Limb (tissue), 2 donors: ENCODE data around the gene PITPNM2.

ENCODE experiments used
- DNase-seq, 2 donors: peaks; one replicate each; pipeline ENCODE4 v3.0.0-alpha.2; 2016; ENCODE audit errors: extremely low spot score in 2 of 2

Gene PITPNM2

GRCh38 chr12:123150744-123151456 lies at the start of gene PITPNM2:
Gene PITPNM2, minus strand, starts transcription at chr12:123151090. Its CDS starts 116,500 bp downstream, at chr12:123034590.
- peak in 1 of 2 donors; percentile 76 for DNase-seq

GRCh38 chr12:123200414-123200813 lies 49.5 kb upstream of the PITPNM2 start:
- no peak for DNase-seq

- DNase-seq: no peak
Measured at GRCh38 chr12:123199936-123200335, 49.0 kb upstream of the PITPNM2 start.

GRCh38 chr12:123187637-123188036 lies 36.7 kb upstream of the PITPNM2 start:
- no peak for DNase-seq

- DNase-seq: no peak
Measured at GRCh38 chr12:123180171-123180570, 29.3 kb upstream of the PITPNM2 start.

GRCh38 chr12:123171967-123172366 lies 21.1 kb upstream of the PITPNM2 start:
- DNase-seq: no peak

GRCh38 chr12:123167329-123167728 lies 16.4 kb upstream of the PITPNM2 start:
- no peak for DNase-seq

- DNase-seq: no peak
Measured at GRCh38 chr12:123165537-123165936, 14.6 kb upstream of the PITPNM2 start.

- DNase-seq: no peak
Measured at GRCh38 chr12:123164710-123165261, 13.9 kb upstream of the PITPNM2 start.

- DNase-seq: no peak
Measured at GRCh38 chr12:123164222-123164621, 13.3 kb upstream of the PITPNM2 start.

GRCh38 chr12:123163227-123163626 lies 12.3 kb upstream of the PITPNM2 start:
- DNase-seq: no peak

GRCh38 chr12:123160801-123161487 lies 10.1 kb upstream of the PITPNM2 start:
- no peak for DNase-seq

- DNase-seq: no peak
Measured at GRCh38 chr12:123153906-123154305, 3.0 kb upstream of the PITPNM2 start.

- DNase-seq: no peak
Measured at GRCh38 chr12:123152833-123153232, 1.9 kb upstream of the PITPNM2 start.

GRCh38 chr12:123151457-123152454 lies 866 bp upstream of the PITPNM2 start:
- no peak for DNase-seq

GRCh38 chr12:123150275-123150743 lies 581 bp downstream of the PITPNM2 start:
- DNase-seq: peak in 1 of 2 donors; percentile 66

GRCh38 chr12:123149501-123150274 lies 1.2 kb downstream of the PITPNM2 start:
- DNase-seq: no peak

- DNase-seq: no peak
Measured at GRCh38 chr12:123149088-123149487, 1.8 kb downstream of the PITPNM2 start.

- DNase-seq: no peak
Measured at GRCh38 chr12:123148655-123149054, 2.2 kb downstream of the PITPNM2 start.

GRCh38 chr12:123148223-123148622 lies 2.7 kb downstream of the PITPNM2 start:
- no peak for DNase-seq
